Transverse colon (tissue), 4 donors: ENCODE results near the gene DDN.

Source experiments
- CTCF ChIP-seq, 5 experiments: fragments of 200-600 bp in 3 of 5; fragments of 450-650 bp in 2 of 5; sonication (generic) in 3 of 5; IDR thresholded peaks; 1 replicate in 2 of 5; 2 replicates in 3 of 5; pipeline ENCODE4 v1.5.1; 2016 to 2017; ENCODE audit warnings: antibody characterized with exemption in 5 of 5, inconsistent platforms in 3 of 5, mild to moderate bottlenecking in 2 of 5, moderate library complexity in 1 of 5
- EP300 ChIP-seq: sonication (generic); formaldehyde crosslinking; IDR thresholded peaks from one replicate; pipeline ENCODE4 v1.6.1; 2017; ENCODE audit warnings: antibody characterized with exemption, low read depth
- POLR2A ChIP-seq: fragments of 450-650 bp; IDR thresholded peaks from one replicate; pipeline ENCODE4 v1.6.1; 2016; ENCODE audit warnings: antibody characterized with exemption, mild to moderate bottlenecking, moderate library complexity
- POLR2AphosphoS5 ChIP-seq, 3 donors: sonication (generic); formaldehyde crosslinking; IDR thresholded peaks; one replicate each; pipeline ENCODE4 v1.6.1; 2016; ENCODE audit warnings: antibody characterized with exemption in 3 of 3

- TF ChIP-seq CTCF (IDR thresholded peaks at IDR 0.05), result peak in 3 of 5 experiments; percentile 33 to 55 (median 45)
- TF ChIP-seq POLR2A, result peak; percentile 95
- TF ChIP-seq POLR2AphosphoS5 (IDR thresholded peaks at IDR 0.05), result peak; percentile 97 to 99 (median 98)
- TF ChIP-seq EP300, result peak; percentile 33
These were observed 19.3 kb upstream of the DDN start, which contains the start of gene PRKAG1 for GRCh38 chr12:49018261-49019119.
